ENCODE results near the gene TREM2.

The TREM2 gene

DNA sequence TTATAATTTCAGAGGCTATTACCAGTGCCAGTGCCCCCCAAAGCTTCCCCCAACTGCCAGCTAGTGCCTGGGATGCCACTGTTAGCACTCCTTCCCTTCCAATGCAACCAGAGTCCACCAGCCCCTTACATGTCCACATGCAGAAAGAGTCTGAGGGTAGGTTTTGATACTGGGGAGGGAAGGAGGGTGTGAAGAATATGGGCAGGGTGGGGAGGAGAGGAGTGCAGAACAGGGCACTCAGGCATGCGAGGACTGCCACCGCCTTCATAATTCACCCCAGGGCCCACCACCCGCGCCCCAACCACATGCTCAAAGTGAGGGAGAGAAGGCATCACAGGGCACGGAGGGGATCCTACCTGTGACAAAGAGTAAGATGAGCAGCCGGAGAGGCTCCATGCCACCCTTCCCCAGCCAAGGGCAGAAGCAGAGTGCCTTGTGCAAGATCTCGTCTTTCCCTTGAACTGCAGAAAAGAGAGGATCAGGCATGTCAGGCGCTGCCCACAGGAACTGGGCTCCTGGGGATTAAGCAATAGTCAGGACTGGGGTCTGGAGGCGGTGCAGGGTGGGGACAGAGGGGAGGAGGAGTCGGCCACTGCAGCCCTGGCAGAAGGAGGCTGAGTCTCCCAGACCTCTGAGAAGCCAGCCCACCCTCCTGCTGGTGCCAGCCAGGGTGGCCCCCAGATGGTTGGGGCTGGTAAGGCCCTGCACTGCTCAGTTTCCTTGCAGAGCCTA is at the start of gene TREM2:
Gene TREM2, minus strand, starts transcription at position 430 of the 732 bp plus-strand sequence. Its CDS starts 34 bp downstream, at position 396.
- no peak for DNase-seq

DNA sequence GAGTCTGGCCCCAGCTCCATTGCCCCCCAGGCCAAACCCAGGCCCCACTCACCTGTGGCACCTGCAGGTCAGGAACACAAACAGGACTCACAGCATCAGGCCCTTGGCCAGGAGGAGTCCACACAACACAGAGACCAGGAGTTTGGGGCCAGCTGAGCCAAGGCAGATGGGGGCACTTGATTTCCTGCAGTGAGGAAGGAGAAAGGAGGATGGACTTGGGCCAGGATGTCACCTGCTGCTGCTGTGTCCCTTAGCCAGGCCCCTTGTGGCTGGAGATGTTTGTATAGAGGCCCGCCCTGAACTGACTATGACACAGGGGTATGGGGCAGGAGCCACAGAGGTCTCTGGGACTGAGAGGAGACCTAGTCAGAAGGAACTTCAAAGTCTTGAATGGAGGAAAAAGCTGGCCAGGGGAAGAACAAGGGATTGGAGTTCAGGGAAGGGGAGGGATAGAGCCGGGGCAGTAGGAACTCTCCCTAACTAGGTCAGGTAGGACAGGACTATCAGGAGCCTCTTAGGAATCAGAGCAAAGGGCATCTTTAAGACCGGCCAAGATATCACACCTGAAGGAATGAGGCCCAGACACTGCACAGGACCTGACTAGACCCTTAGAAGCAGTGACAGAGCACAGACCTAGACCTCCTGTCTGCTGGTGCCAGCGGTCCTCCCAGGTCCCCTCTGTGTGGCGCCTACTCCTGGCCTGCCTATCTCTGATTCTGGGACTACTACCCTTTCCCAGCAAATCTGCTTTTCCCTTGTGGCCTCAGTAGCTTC is 46.8 kb upstream of the TREM2 start:
- DNase-seq: peak; percentile 40

- no peak for DNase-seq
Observed at GRCh38 chr6:41208439-41209106, 45.7 kb upstream of the TREM2 start.

GRCh38 chr6:41204156-41204555 is 41.2 kb upstream of the TREM2 start:
- DNase-seq: no peak

GRCh38 chr6:41201764-41202173 is 38.9 kb upstream of the TREM2 start:
- no peak for DNase-seq

DNA sequence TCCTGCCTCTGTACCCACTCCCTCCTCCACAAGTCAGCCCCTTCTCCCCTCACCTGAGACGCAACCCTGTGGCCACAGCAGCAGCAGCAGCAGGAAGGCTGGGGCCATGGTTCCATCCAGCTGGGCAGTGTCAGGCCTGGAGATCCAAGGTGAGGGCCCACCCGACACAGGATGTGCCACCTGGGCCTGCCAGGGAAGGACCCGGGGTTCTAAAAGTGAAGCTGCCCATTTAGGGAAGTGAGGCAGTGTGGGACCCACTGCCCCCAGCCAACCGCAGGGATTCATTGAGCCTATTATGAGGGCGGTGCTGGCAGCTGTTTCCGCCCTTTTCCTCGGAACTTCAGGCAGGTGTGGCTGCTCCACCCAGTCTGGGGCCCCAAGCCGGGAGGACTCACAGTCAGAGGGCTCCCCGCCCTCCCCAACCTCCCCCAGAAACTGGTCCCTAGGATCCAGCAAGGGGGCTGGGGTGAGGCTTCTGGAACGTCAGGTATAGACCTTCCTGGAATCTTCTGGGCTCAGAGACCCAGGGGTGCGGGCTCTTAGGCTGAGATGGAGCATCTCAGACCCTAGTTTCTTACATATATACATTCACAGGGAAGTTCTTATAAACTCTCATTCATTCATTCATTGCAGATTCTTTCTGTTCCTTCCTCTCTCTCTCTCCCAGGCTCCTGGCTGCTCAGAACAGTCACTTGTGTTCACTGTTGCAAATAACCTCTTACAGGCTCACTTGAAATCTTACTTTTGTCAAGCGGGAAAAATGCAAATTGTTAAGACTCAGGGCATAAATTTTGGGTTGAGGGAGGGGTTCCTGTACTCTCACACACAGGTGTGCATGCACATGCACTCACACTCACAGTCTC is 38.2 kb upstream of the TREM2 start, which contains the start of gene TREML2:
Gene TREML2, minus strand, starts transcription at position 249 of the 863 bp plus-strand sequence. Its CDS starts 141 bp downstream, at position 108.
- DNase-seq: no peak

GRCh38 chr6:41200296-41200900 is 37.5 kb upstream of the TREM2 start:
- no peak for DNase-seq

GRCh38 chr6:41199552-41200246 is 36.8 kb upstream of the TREM2 start:
- DNase-seq: no peak

DNA sequence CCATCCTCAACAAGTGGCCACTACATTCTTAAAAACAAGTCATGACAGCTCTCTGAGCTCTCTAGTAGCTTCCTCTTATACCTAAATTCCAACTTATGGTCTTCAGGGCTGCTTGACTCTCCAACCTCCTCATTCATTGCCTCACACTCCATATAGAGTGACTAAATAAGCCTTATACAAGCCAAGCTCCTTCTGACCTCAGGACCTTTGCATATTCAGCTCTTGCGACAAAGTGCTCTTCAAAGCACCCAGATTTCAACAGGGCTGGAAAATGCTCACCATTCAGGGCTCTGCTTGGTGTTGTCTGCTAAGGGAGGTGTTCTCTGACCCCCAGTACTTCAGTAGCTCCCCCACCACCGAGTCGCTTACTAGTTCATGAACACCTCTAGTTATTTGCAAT is 34.3 kb upstream of the TREM2 start:
- DNase-seq: no peak

DNA sequence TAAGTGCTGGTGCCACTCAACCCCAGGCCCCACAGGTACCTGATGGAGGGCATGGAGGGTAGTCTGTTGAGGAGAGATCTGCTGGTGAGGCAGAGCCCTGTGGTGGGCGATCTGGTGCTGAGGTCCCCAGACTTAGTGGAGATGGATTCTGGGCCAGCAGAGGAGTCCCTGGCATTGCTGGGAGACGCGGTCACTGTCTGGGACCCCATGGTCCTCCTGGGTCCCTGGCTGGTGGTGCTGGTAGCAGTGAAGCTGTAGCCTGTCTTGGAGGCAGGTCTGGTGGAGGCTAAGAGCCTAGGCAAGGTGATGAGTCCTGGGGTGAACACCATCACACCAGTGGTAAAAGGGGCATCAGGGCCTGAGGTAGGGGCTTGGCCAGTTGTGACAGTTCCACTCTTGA is 31.5 kb upstream of the TREM2 start:
- DNase-seq: no peak

DNA sequence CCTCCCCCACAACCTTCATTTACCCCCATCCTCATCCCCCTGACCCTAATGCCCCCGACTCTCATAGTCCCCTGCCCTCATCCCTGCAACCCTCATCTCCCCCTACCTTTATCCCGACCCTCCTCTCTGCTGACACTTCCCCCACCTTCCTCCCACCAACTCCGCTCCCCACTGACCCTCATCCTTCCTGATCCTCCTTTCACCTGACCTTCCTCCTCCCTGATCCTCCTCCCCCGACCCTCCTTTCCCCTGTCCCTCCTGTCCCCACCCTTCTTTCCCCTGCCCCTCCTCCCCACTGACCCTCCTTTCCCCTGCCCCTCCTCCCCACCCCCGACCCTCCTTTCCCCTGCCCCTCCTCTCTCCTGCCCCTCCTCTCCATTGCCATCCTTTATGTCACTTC is 31.0 kb upstream of the TREM2 start:
- DNase-seq: no peak

GRCh38 chr6:41193171-41193734 is 30.3 kb upstream of the TREM2 start:
- DNase-seq: no peak

GRCh38 chr6:41191569-41191968 is 28.7 kb upstream of the TREM2 start:
- peak; percentile 40 for DNase-seq

- DNase-seq: no peak
Observed at GRCh38 chr6:41190791-41191190, 27.9 kb upstream of the TREM2 start.

- no peak for DNase-seq
Observed at GRCh38 chr6:41189967-41190366, 27.1 kb upstream of the TREM2 start.

DNA sequence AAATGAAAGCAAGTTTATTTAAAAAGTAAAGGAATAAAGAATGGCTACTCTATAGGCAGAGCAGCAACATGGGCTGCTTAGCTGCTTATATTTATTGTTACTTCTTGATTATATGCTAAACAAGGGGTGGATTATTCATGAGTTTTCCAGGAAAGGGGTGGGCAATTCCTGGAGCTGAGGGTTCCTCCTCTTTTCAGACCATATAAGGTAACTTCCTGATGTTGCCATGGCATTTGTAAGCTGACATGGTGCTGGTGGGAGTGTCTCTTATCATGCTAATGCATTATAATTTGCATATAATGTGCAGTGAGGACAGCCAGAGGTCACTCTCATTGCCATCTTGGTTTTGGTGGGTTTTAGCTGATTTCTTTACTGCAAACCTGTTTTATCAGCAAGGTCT is 26.1 kb upstream of the TREM2 start:
- DNase-seq: peak; percentile 42

GRCh38 chr6:41187924-41188886 is 25.3 kb upstream of the TREM2 start:
- DNase-seq: peak; percentile 89

DNA sequence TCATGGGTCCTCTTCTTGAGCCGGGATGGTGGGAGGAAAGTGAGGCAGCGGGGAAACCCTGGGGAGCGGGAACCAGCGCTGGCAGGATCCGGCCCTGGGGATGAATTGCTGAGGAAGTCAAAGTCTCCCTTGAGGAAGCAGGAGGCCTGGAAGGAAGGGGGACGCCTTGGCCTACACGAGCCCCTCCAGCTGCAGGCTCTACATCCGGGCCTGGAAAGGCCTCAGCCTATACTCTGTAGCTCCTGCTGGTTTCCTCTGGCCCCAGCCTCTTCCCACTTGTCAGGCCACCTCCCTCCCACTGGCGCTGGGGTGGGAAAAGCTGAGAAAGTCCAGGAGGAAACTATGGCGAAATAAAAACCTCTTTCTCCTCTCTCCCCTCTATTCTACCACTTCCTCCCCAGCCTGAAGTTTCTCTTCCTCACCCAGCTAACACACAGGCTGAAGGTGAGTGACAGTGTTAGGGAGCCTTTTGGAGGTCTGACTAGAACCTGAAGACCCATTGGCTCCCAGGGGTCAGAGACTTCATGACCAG is 23.2 kb upstream of the TREM2 start:
- DNase-seq: no peak

DNA sequence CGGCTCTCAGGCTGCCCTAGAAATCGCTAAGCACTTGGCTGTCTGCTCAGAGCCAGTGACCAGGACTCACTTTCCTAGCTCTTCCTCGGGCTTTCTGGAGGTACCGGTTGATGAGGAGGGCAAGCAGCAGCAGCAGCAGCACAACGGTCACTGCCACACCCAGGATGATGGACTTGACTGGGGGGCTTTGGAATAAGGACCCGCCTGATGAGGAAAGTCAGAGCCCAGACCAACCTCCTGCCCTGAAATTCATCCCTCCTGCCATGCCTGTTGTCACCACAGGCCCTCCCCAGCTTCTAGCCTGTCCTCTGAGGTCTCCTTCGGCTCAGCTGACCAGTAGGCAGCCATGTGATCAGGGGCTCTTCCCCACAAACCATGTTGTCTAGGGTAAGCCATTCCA is 21.8 kb upstream of the TREM2 start:
- DNase-seq: no peak
